Activated CD4-positive, alpha-beta T cell treated with anti-CD3 and anti-CD28 coated beads, Interleukin-2, amount 10 ng/mL, durations not matched to agents 7 days and 5 days (primary cell): Measurements from ENCODE around the gene RFT1. TPM values are rescaled to one million over a fixed set of nuclear protein-coding genes. Genes with fewer than 3 reads are reported as not detected.

Experiments used
- CTCF ChIA-PET: fragments of 350-600 bp; sonication (Branson Sonifier 250); formaldehyde crosslinking; loops from one replicate; lab custom pipeline; 2021; ENCODE audit warnings: antibody characterized with exemption; lab: Charles Lee
- POLR2A ChIA-PET: fragments of 350-600 bp; sonication (Branson Sonifier 250); formaldehyde crosslinking; loops from one replicate; lab custom pipeline; 2021; ENCODE audit warnings: antibody characterized with exemption; lab: Charles Lee
- DNase-seq: peaks from one replicate; pipeline ENCODE4 v3.0.0-alpha.2; 2020
- H3K27ac Mint-ChIP-seq: one replicate; pipeline ENCODE4 v1.8.0; 2021; ENCODE audit warnings: mild to moderate bottlenecking, moderate library complexity, mixed read lengths
- H3K27me3 Mint-ChIP-seq: one replicate; pipeline ENCODE4 v1.8.0; 2021; ENCODE audit warnings: mixed read lengths
- H3K36me3 Mint-ChIP-seq: one replicate; pipeline ENCODE4 v1.8.0; 2021; ENCODE audit warnings: low read depth, mixed read lengths
- H3K4me1 Mint-ChIP-seq: one replicate; pipeline ENCODE4 v1.8.0; 2021; ENCODE audit warnings: mixed read lengths
- H3K4me3 Mint-ChIP-seq: one replicate; pipeline ENCODE4 v1.8.0; 2021; ENCODE audit warnings: mild to moderate bottlenecking, moderate library complexity, mixed read lengths
- H3K9me3 Mint-ChIP-seq: one replicate; pipeline ENCODE4 v1.8.0; 2021; ENCODE audit warnings: mixed read lengths
- total RNA-seq, 2 experiments: library from RNA; stranded (reverse); gene quantifications; one replicate each; pipeline ENCODE4 v1.2.3, GENCODE V29; 2021

Gene RFT1
- total RNA-seq, 2 experiments from 2014 or later = 33.3 to 34.1 TPM

GRCh38 chr3:53046171-53047170 lies 83.8 kb downstream of the RFT1 start:
- Mint-ChIP-seq H3K4me1 (peaks cover 39% of the 10 kb centered on the region), H3K4me3 (peak overlapping the region; percentile 77), H3K36me3 (peaks cover 5% of the 10 kb centered on the region), H3K9me3 (no peaks in the 10 kb centered on the region), H3K27me3 (peaks cover 9% of the 10 kb centered on the region), H3K27ac (peak overlapping the region; percentile 89)
- DNase-seq = peak; percentile 59
- CTCF ChIA-PET = interaction anchor here (0.6 to 1.5 kb wide), 6 partner anchors 10 to 187 kb away, joined by 3 to 4 read pairs (median 3); no protein-coding TSS in a partner anchor
- POLR2A ChIA-PET = interaction anchor here (0.6 to 0.7 kb wide), 2 partner anchors 62 to 174 kb away, joined by 4 to 5 read pairs; no protein-coding TSS in a partner anchor

GRCh38 chr3:53045518-53046170 lies 84.6 kb downstream of the RFT1 start, which contains the start of gene SFMBT1:
Gene SFMBT1, minus strand, starts transcription at chr3:53046073. Its CDS starts 76,945 bp downstream, at chr3:52969128.
- POLR2A ChIA-PET = interaction anchor here (0.6 kb wide), 1 partner anchor 63 kb away, joined by 5 read pairs; no protein-coding TSS in a partner anchor
- Mint-ChIP-seq H3K9me3 (no peaks in the 10 kb centered on the region), H3K27ac (peak within 1 kb of the TSS; percentile 99), H3K4me3 (peak within 1 kb of the TSS; percentile 96), H3K36me3 (peaks cover 8% of the 10 kb centered on the region), H3K27me3 (peaks cover 9% of the 10 kb centered on the region), H3K4me1 (peaks cover 43% of the 10 kb centered on the region)
- CTCF ChIA-PET = interaction anchor here (0.6 to 1.1 kb wide), 3 partner anchors 12 to 186 kb away, joined by 3 to 4 read pairs (median 3); no protein-coding TSS in a partner anchor
- peak; percentile 72 for DNase-seq

GRCh38 chr3:53044711-53045517 lies 85.3 kb downstream of the RFT1 start:
- H3K27me3 Mint-ChIP-seq = peaks cover 9% of the 10 kb centered on the region
- H3K36me3 Mint-ChIP-seq = peaks cover 11% of the 10 kb centered on the region
- H3K9me3 Mint-ChIP-seq = no peaks in the 10 kb centered on the region
- H3K4me3 Mint-ChIP-seq = peak overlapping the region; percentile 96
- POLR2A ChIA-PET = no interaction called here
- CTCF ChIA-PET = interaction anchor here (0.9 to 1.1 kb wide), 4 partner anchors 9 to 148 kb away, joined by 3 to 5 read pairs (median 4); partner anchors contain the start of gene STIMATE
- DNase-seq = peak; percentile 63
- H3K4me1 Mint-ChIP-seq = peaks cover 49% of the 10 kb centered on the region
- peak overlapping the region; percentile 99 for H3K27ac Mint-ChIP-seq

- peak overlapping the region; percentile 99 for H3K27ac Mint-ChIP-seq
- POLR2A ChIA-PET = no interaction called here
- no peaks in the 10 kb centered on the region for H3K9me3 Mint-ChIP-seq
- peaks cover 51% of the 10 kb centered on the region for H3K4me1 Mint-ChIP-seq
- H3K27me3 Mint-ChIP-seq = peaks cover 9% of the 10 kb centered on the region
- DNase-seq = peak; percentile 11
- peak overlapping the region; percentile 96 for H3K4me3 Mint-ChIP-seq
- CTCF ChIA-PET = interaction anchor here (0.9 to 1.1 kb wide), 3 partner anchors 8 to 147 kb away, joined by 4 to 5 read pairs (median 4); partner anchors contain the start of gene STIMATE
- peaks cover 11% of the 10 kb centered on the region for H3K36me3 Mint-ChIP-seq
These were observed 85.9 kb downstream of the RFT1 start for GRCh38 chr3:53044371-53044710.

GRCh38 chr3:53043738-53044137 lies 86.5 kb downstream of the RFT1 start:
- ChIA-PET POLR2A (interaction anchor here (0.7 kb wide), 1 partner anchor 180 kb away, joined by 9 read pairs; no protein-coding TSS in a partner anchor), CTCF (interaction anchor here (1.1 kb wide), 1 partner anchor 8 kb away, joined by 5 read pairs; no protein-coding TSS in a partner anchor)
- peaks cover 9% of the 10 kb centered on the region for H3K27me3 Mint-ChIP-seq
- peak overlapping the region; percentile 96 for H3K4me3 Mint-ChIP-seq
- peaks cover 56% of the 10 kb centered on the region for H3K4me1 Mint-ChIP-seq
- no peaks in the 10 kb centered on the region for H3K9me3 Mint-ChIP-seq
- H3K36me3 Mint-ChIP-seq = peaks cover 16% of the 10 kb centered on the region
- no peak for DNase-seq
- H3K27ac Mint-ChIP-seq = peak overlapping the region; percentile 99

- no peak for DNase-seq
- Mint-ChIP-seq H3K36me3 (peaks cover 16% of the 10 kb centered on the region), H3K4me3 (no peak overlapping the region), H3K27ac (no peak overlapping the region), H3K9me3 (no peaks in the 10 kb centered on the region), H3K27me3 (peaks cover 6% of the 10 kb centered on the region), H3K4me1 (peaks cover 60% of the 10 kb centered on the region)
- ChIA-PET POLR2A (no interaction called here), CTCF (interaction anchor here (1.4 to 1.5 kb wide), 2 partner anchors 11 to 29 kb away, joined by 3 read pairs; no protein-coding TSS in a partner anchor)
These were observed 87.6 kb downstream of the RFT1 start for GRCh38 chr3:53042651-53043050.

GRCh38 chr3:53040351-53040820 lies 89.8 kb downstream of the RFT1 start:
- Mint-ChIP-seq H3K4me3 (no peak overlapping the region), H3K9me3 (no peaks in the 10 kb centered on the region), H3K4me1 (peaks cover 64% of the 10 kb centered on the region), H3K36me3 (peaks cover 16% of the 10 kb centered on the region), H3K27ac (no peak overlapping the region), H3K27me3 (no peaks in the 10 kb centered on the region)
- DNase-seq = no peak
- ChIA-PET CTCF (no interaction called here), POLR2A (no interaction called here)

GRCh38 chr3:53039376-53039752 lies 90.9 kb downstream of the RFT1 start:
- Mint-ChIP-seq H3K36me3 (peaks cover 12% of the 10 kb centered on the region), H3K4me3 (no peak overlapping the region), H3K9me3 (no peaks in the 10 kb centered on the region), H3K4me1 (peaks cover 64% of the 10 kb centered on the region), H3K27me3 (no peaks in the 10 kb centered on the region), H3K27ac (no peak overlapping the region)
- CTCF ChIA-PET = interaction anchor here (0.7 kb wide), 1 partner anchor 62 kb away, joined by 3 read pairs; no protein-coding TSS in a partner anchor
- POLR2A ChIA-PET = no interaction called here
- no peak for DNase-seq

- no peak overlapping the region for H3K4me3 Mint-ChIP-seq
- H3K27ac Mint-ChIP-seq = no peak overlapping the region
- H3K27me3 Mint-ChIP-seq = no peaks in the 10 kb centered on the region
- ChIA-PET POLR2A (no interaction called here), CTCF (interaction anchor here (0.7 kb wide), 1 partner anchor 61 kb away, joined by 3 read pairs; no protein-coding TSS in a partner anchor)
- H3K36me3 Mint-ChIP-seq = peaks cover 11% of the 10 kb centered on the region
- no peak for DNase-seq
- peaks cover 58% of the 10 kb centered on the region for H3K4me1 Mint-ChIP-seq
- no peaks in the 10 kb centered on the region for H3K9me3 Mint-ChIP-seq
These were observed 91.4 kb downstream of the RFT1 start for GRCh38 chr3:53038679-53039375.
